Measurements from ENCODE around the gene HECTD1. TPM values are rescaled to one million over a fixed set of nuclear protein-coding genes. Genes with fewer than 3 reads are reported as not detected.

HECTD1 gene
- total RNA-seq, 4 donors from 2014 or later, result 252 to 382 (median 289) TPM

DNA sequence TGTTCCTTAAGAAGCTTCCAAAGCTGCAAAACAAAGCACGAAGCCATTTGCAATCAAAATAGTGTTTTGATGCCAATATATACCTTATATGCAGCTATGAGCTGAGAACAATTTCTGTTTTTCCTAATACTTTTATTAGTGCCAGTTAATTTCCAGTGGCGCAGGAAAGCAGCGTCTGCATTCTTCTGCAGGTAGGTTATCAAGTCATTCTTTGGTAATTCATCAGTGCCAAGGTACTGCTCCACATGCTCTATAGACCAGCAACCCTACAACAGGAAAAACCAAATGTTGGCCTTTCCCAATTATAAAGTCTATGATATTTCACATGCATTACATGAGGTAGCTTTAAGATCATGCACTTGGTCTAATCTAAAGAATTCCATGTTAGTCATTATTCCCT, 93.8 kb downstream of the HECTD1 start:
- DNase-seq, result no peak
- intact Hi-C loops (cut with DNase I), result no loop called here
- H3K9me3 ChIP-seq, result no peaks in the 10 kb centered on the region
- no peak overlapping the region for H3K4me3 ChIP-seq (replicated peaks in 1 of 3)
- no peaks in the 10 kb centered on the region for H3K27me3 ChIP-seq
- TF ChIP-seq POLR2A (IDR thresholded peaks at IDR 0.05), result no peak
- TF ChIP-seq, protein P1, sequence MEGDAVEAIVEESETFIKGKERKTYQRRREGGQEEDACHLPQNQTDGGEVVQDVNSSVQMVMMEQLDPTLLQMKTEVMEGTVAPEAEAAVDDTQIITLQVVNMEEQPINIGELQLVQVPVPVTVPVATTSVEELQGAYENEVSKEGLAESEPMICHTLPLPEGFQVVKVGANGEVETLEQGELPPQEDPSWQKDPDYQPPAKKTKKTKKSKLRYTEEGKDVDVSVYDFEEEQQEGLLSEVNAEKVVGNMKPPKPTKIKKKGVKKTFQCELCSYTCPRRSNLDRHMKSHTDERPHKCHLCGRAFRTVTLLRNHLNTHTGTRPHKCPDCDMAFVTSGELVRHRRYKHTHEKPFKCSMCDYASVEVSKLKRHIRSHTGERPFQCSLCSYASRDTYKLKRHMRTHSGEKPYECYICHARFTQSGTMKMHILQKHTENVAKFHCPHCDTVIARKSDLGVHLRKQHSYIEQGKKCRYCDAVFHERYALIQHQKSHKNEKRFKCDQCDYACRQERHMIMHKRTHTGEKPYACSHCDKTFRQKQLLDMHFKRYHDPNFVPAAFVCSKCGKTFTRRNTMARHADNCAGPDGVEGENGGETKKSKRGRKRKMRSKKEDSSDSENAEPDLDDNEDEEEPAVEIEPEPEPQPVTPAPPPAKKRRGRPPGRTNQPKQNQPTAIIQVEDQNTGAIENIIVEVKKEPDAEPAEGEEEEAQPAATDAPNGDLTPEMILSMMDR (IDR thresholded peaks at IDR 0.05), result no peak
- 96 to 99% methylated on average over 3 of the region's 3 CpGs for WGBS, 2 donors
- H3K27ac ChIP-seq, result no peak overlapping the region
- no peaks in the 10 kb centered on the region for H3K4me1 ChIP-seq
- H3K36me3 ChIP-seq, result peaks cover 59 to 71% of the 10 kb centered on the region in 2 donors

DNA sequence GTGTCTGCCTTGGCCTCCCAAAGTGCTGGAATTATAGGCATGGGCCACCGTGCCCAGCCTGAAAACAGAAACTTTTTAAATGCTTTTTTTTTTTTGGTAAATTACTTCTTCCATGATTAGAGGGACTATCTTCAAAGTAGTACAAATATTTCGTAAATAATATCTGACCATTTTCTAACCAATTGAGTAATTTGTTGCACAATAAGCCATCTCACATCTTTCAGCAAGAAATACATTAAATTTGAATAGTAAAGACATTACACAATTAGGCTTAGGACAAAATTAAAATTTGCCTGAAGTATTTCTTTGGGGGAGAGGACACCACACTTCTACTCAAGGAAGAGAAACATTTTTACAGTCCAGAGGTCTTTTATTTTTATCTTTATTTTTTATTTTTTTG, 96.7 kb downstream of the HECTD1 start:
- no peaks in the 10 kb centered on the region for H3K9me3 ChIP-seq
- H3K36me3 ChIP-seq, result peaks cover 66 to 78% of the 10 kb centered on the region in 2 donors
- no peaks in the 10 kb centered on the region for H3K4me1 ChIP-seq
- intact Hi-C loops (cut with DNase I), result no loop called here
- H3K27ac ChIP-seq, result no peak overlapping the region
- WGBS, 2 donors, result 96 to 98% methylated on average over 2 of the region's 2 CpGs
- no peak for DNase-seq
- no peak for TF ChIP-seq POLR2A (IDR thresholded peaks at IDR 0.05)
- TF ChIP-seq, protein P1 (IDR thresholded peaks at IDR 0.05), result no peak
- no peaks in the 10 kb centered on the region for H3K27me3 ChIP-seq
- no peak overlapping the region for H3K4me3 ChIP-seq (replicated peaks in 1 of 3)

DNA sequence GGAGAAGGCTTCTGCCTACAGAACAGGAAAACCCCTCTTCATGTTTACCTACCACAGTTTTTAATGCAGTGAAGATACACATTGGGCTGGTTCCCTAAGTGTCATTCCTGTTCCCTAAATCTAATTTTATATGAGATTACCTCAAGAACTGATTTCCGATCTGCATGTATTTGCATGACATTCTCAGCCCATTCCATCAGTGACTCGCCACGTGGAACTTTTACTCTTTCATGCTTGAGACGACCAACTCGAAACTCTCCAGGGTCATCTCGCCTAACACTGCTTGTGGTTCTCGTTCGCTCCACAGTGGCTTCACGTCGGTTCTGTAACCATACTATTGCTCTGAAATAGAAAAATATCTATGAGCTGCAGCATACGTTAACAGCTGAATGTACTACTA, 98.3 kb downstream of the HECTD1 start:
- intact Hi-C loops (cut with DNase I), result no loop called here
- Histone ChIP-seq H3K4me3 (replicated peaks in 1 of 3) (no peak overlapping the region), H3K27me3 (no peaks in the 10 kb centered on the region), H3K36me3 (peaks cover 62 to 79% of the 10 kb centered on the region in 2 donors), H3K9me3 (no peaks in the 10 kb centered on the region), H3K27ac (no peak overlapping the region), H3K4me1 (no peaks in the 10 kb centered on the region)
- DNase-seq, result no peak
- 93 to 94% methylated on average over 11 of the region's 11 CpGs for WGBS, 2 donors
- TF ChIP-seq, protein P1 (IDR thresholded peaks at IDR 0.05), result no peak
- no peak for TF ChIP-seq POLR2A (IDR thresholded peaks at IDR 0.05)

DNA sequence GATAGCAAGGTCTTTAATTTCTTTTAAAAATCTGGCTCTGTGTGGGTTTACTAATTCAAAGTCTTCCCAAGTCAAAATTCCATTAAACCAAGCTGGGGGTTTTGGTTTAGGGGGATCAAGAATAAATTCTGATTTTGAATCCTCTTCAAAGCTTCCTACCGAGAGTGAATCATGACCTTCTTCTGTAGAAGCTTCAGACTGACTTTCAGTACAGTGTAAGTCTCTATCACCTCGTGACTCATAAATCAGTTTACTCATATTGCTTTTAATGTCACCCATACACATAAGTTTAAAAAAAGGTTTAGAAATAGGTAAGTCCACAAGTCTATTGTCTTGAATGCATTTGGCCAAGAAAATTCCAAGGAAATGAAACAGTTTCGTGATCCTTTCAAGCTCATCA, 100.8 kb downstream of the HECTD1 start:
- Histone ChIP-seq H3K27me3 (no peaks in the 10 kb centered on the region), H3K9me3 (no peaks in the 10 kb centered on the region), H3K36me3 (peaks cover 62 to 81% of the 10 kb centered on the region in 2 donors), H3K4me3 (replicated peaks in 1 of 3) (no peak overlapping the region), H3K27ac (no peak overlapping the region), H3K4me1 (no peaks in the 10 kb centered on the region)
- intact Hi-C loops (cut with DNase I), result no loop called here
- WGBS, 2 donors, result 91 to 94% methylated on average over 3 of the region's 3 CpGs
- no peak for DNase-seq
- no peak for TF ChIP-seq POLR2A (IDR thresholded peaks at IDR 0.05)
- TF ChIP-seq, protein P1 (IDR thresholded peaks at IDR 0.05), result no peak

DNA sequence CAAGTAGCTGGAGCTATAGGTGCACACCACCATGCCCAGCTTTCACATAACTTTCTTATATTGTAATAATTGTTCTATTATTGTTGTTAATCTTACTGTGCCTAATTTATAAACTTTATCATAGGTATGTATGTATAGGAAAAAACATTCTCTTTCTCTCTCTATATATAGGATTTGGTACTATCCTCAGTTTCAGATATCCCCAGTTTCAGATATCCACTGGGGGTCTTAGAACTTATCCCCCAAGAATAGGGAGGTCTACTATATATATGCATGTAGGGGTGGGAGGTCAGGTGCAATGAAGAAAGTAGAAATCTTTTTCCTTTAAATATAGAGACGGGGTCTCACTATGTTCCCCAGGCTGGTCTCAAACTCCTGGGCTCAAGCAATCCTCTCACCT, 110.5 kb downstream of the HECTD1 start:
- intact Hi-C loops (cut with DNase I), result no loop called here
- peaks cover 26 to 30% of the 10 kb centered on the region in 2 donors for H3K36me3 ChIP-seq
- no peaks in the 10 kb centered on the region for H3K9me3 ChIP-seq
- no peaks in the 10 kb centered on the region for H3K27me3 ChIP-seq
- WGBS, 2 donors, result 90 to 100% methylated on average over 1 of the region's 1 CpG
- no peak overlapping the region for H3K4me3 ChIP-seq (replicated peaks in 1 of 3)
- H3K27ac ChIP-seq, result no peak overlapping the region
- no peak for DNase-seq
- TF ChIP-seq, protein P1 (IDR thresholded peaks at IDR 0.05), result no peak
- TF ChIP-seq POLR2A (IDR thresholded peaks at IDR 0.05), result no peak
- H3K4me1 ChIP-seq, result peaks cover 4 to 5% of the 10 kb centered on the region in 2 donors

Data from thyroid gland (tissue), 4 donors.